Heart left ventricle (tissue), 16 donors: ENCODE measurements around the gene TMEM254. TPM values are rescaled to one million over a fixed set of nuclear protein-coding genes. Genes with fewer than 3 reads are reported as not detected.

ENCODE experiments used
- ATAC-seq, 4 donors: fragments of 200-7000 bp; cut with Tn5 transposase; one replicate each; pipeline ENCODE4 v1.9.1; 2020 to 2022; ENCODE audit warnings: moderate library complexity in 4 of 4, mild to moderate bottlenecking in 3 of 4, moderate number of reproducible peaks in 1 of 4
- DNase-seq, 5 donors: peaks; one replicate each; pipeline ENCODE4 v3.0.0-alpha.2; 2020
- H3K27ac ChIP-seq, 12 donors: fragments of 200-600 bp; sonication (generic) in 4 of 12; one replicate each; pipeline versions ENCODE4 v1.5.0 to v1.8.0; 2016 to 2022; ENCODE audit warnings: mild to moderate bottlenecking in 2 of 12
- H3K27me3 ChIP-seq, 9 donors: fragments of 200-600 bp; sonication (generic) in 2 of 9; one replicate each; pipeline versions ENCODE4 v1.5.1 to v1.8.0; 2016 to 2022; ENCODE audit warnings: mild to moderate bottlenecking in 3 of 9
- H3K36me3 ChIP-seq, 9 donors: fragments of 200-600 bp; sonication (generic) in 2 of 9; one replicate each; pipeline versions ENCODE4 v1.5.0 to v1.8.0; 2018 to 2022; ENCODE audit warnings: mild to moderate bottlenecking in 2 of 9
- H3K4me1 ChIP-seq, 12 donors: fragments of 200-600 bp; sonication (generic) in 4 of 12; one replicate each; pipeline versions ENCODE4 v1.5.0 to v1.8.0; 2016 to 2022; ENCODE audit warnings: mild to moderate bottlenecking in 3 of 12
- H3K4me3 ChIP-seq, 12 donors: fragments of 200-600 bp; sonication (generic) in 4 of 12; one replicate each; pipeline versions ENCODE4 v1.5.0 to v1.8.0; 2017 to 2022; ENCODE audit warnings: mild to moderate bottlenecking in 9 of 12, moderate library complexity in 4 of 12
- H3K9me3 ChIP-seq, 12 donors: fragments of 200-600 bp; sonication (generic) in 4 of 12; one replicate each; pipeline versions ENCODE4 v1.5.0 to v1.8.0; 2016 to 2022; ENCODE audit warnings: mild to moderate bottlenecking in 1 of 12
- CTCF ChIP-seq, 12 donors: fragments of 200-600 bp; sonication (generic) in 4 of 12; IDR thresholded peaks; one replicate each; pipeline versions ENCODE4 v1.5.0 to v1.8.0; 2018 to 2022; ENCODE audit warnings: antibody characterized with exemption in 12 of 12, mild to moderate bottlenecking in 5 of 12
- POLR2A ChIP-seq, 2 donors: fragments of 450-650 bp; IDR thresholded peaks; one replicate each; pipeline ENCODE4 v1.6.1; 2017; ENCODE audit warnings: antibody characterized with exemption in 2 of 2, mild to moderate bottlenecking in 2 of 2, moderate library complexity in 2 of 2
- WGBS, 4 donors: extraction: QIAGEN DNeasy Blood & Tissue Kit in 2 of 4; methylation state at CpG; one replicate each; pipeline versions ENCODE4 v1.1.5 to v1.1.7; 2013 to 2018; 5-methylcytosine and 5-hydroxymethylcytosine counted together
- intact Hi-C, 10 donors: fragments of 100-400 bp; cut with DNase I; formaldehyde crosslinking; loops; one replicate each; pipeline versions ENCODE4 v1.11.1 to v1.14.2; 2022
- polyA plus RNA-seq, 2 donors: library from polyadenylated mRNA; stranded (reverse); fragments of 200-250 nt; gene quantifications; one replicate each; pipeline ENCODE4 v1.2.3, GENCODE V29; 2013
- total RNA-seq, 9 donors: library from RNA; depleted of rRNA in 2 of 9; stranded (reverse); fragments of >200 nt in 2 of 9; fragmentation: NEBNext Ultra II Directional in 3 of 9; extraction: Animal tissue kit (Norgen Biotek cat#: 25700) in 3 of 9; gene quantifications; one replicate each; pipeline versions ENCODE4 v1.1.0 to v1.2.4, GENCODE V29; 2016 to 2023
- donor health status: ischemic (EF 13 %, LVEDD 7.1; RV severe dilation, severe dysfunction).
- donor health status: healthy with polysubstance abuse.
- donor health status: DM: no; HTN: yes; CAD: no.
- donor health status: DM: no; HTN: no; CAD: no.
- donor health status: ischemic (EF 25% LVEDD 6.9; RV normal size, moderate dysfunction).
- donor health status: ischemic (EF 25% LVEDD 5.7; RV mildly dilated, moderate dysfunction).
- donor health status: healthy.
- donor health status: DM: yes; HTN: yes; CAD: no.
- donor health status: ischemic (EF 35%, LVEDD 5.7; RV mildly dilated, moderate dysfunction).
- donor health status: nonischemic (EF 11% LVEDD 7.7; RV severe dilation, severe dysfunction).
- donor health status: DM: yes; HTN: yes; CAD: no.
- donor health status: PGD.
- donor health status: ischemic (EF 29% LVEDD 5.4; RV normal size, mild dysfunction).
- donor health status: nonischemic (EF 23%, LVEDD 6.1; RV moderate dilation, normal function).

The TMEM254 gene
- total and polyA plus RNA-seq, 11 donors: 4.7 to 13.4 (median 7.0) TPM

- H3K27me3 ChIP-seq: no peaks in the 10 kb centered on the region
- no peaks in the 10 kb centered on the region for H3K36me3 ChIP-seq
- no peak overlapping the region for H3K4me3 ChIP-seq
- peaks cover 0 to 19% (median 15%) of the 10 kb centered on the region in 12 donors for H3K9me3 ChIP-seq
- ATAC-seq (no peak), DNase-seq (no peak)
- H3K27ac ChIP-seq: no peak overlapping the region
- TF ChIP-seq POLR2A (IDR thresholded peaks at IDR 0.05): no peak
- 79 to 94% (median 91%) methylated on average over 8 of the region's 8 CpGs for WGBS, 4 donors
- intact Hi-C loops: no loop called here
- peaks cover 0 to 45% (median 21%) of the 10 kb centered on the region in 12 donors for H3K4me1 ChIP-seq
These were observed 30.2 kb downstream of the TMEM254 start for GRCh38 chr10:80108576-80109239.

GRCh38 chr10:80110986-80111385 lies 32.5 kb downstream of the TMEM254 start:
- no peaks in the 10 kb centered on the region for H3K27me3 ChIP-seq
- H3K4me1 ChIP-seq: peaks cover 0 to 25% (median 10%) of the 10 kb centered on the region in 12 donors
- DNase-seq (peak in 2 of 5 donors; percentile 27 to 38), ATAC-seq (peak in 2 of 4 donors; percentile 30 to 45)
- no peaks in the 10 kb centered on the region for H3K36me3 ChIP-seq
- TF ChIP-seq CTCF (IDR thresholded peaks at IDR 0.05) (no peak), POLR2A (IDR thresholded peaks at IDR 0.05) (no peak)
- H3K9me3 ChIP-seq: peaks cover 0 to 19% (median 15%) of the 10 kb centered on the region in 12 donors
- intact Hi-C loops: no loop called here
- no peak overlapping the region for H3K4me3 ChIP-seq
- peak overlapping the region in 10 of 12 donors; percentile 65 to 85 (median 76) for H3K27ac ChIP-seq
- 74 to 86% (median 82%) methylated on average over 1 of the region's 1 CpG for WGBS, 4 donors

- H3K27me3 ChIP-seq: no peaks in the 10 kb centered on the region
These were observed 40.2 kb downstream of the TMEM254 start for GRCh38 chr10:80118669-80119068.

GRCh38 chr10:80122110-80122710 lies 43.7 kb downstream of the TMEM254 start:
- no peak for DNase-seq
- H3K4me1 ChIP-seq: no peaks in the 10 kb centered on the region
- no peak overlapping the region for H3K27ac ChIP-seq

More at GRCh38 chr10:80118669-80119068, 40.2 kb downstream of the TMEM254 start:
- no peaks in the 10 kb centered on the region for H3K9me3 ChIP-seq
- no peak overlapping the region for H3K27ac ChIP-seq
- H3K4me1 ChIP-seq: no peaks in the 10 kb centered on the region
- intact Hi-C loops: loop anchor here in 1 of 10 donors (2.0 kb wide), 1 partner anchor 30 kb away; no protein-coding TSS in a partner anchor
- H3K4me3 ChIP-seq: no peak overlapping the region
- no peak for DNase-seq
- no peaks in the 10 kb centered on the region for H3K36me3 ChIP-seq
- TF ChIP-seq POLR2A (IDR thresholded peaks at IDR 0.05) (no peak), CTCF (IDR thresholded peaks at IDR 0.05) (no peak)
- ATAC-seq: no peak
- WGBS, 4 donors: 79 to 92% (median 83%) methylated on average over 4 of the region's 4 CpGs

GRCh38 chr10:80122746-80123145 lies 44.3 kb downstream of the TMEM254 start:
- no peak overlapping the region for H3K27ac ChIP-seq
- no peak overlapping the region for H3K4me3 ChIP-seq
- intact Hi-C loops: no loop called here
- no peaks in the 10 kb centered on the region for H3K36me3 ChIP-seq
- no peak for TF ChIP-seq POLR2A (IDR thresholded peaks at IDR 0.05)
- no peak for ATAC-seq
- no peaks in the 10 kb centered on the region for H3K4me1 ChIP-seq
- H3K9me3 ChIP-seq: no peaks in the 10 kb centered on the region
- no peak for DNase-seq
- 58 to 67% (median 64%) methylated on average over 2 of the region's 2 CpGs for WGBS, 4 donors
- H3K27me3 ChIP-seq: no peaks in the 10 kb centered on the region

More at GRCh38 chr10:80122110-80122710, 43.7 kb downstream of the TMEM254 start:
- H3K27me3 ChIP-seq: no peaks in the 10 kb centered on the region
- TF ChIP-seq POLR2A (IDR thresholded peaks at IDR 0.05): no peak
- intact Hi-C loops: no loop called here
- H3K4me3 ChIP-seq: no peak overlapping the region
- no peak for ATAC-seq
- no peaks in the 10 kb centered on the region for H3K36me3 ChIP-seq
- no peaks in the 10 kb centered on the region for H3K9me3 ChIP-seq
